IMR-90 (cell line): Measurements from ENCODE around the gene PNO1. TPM values are rescaled to one million over a fixed set of nuclear protein-coding genes. Genes with fewer than 3 reads are reported as not detected.

Experiments used
- ATAC-seq: fragments of 200-7000 bp; cut with Tn5 transposase; 2 replicates; pipeline ENCODE4 v1.9.1; 2020; ENCODE audit warnings: low read depth, mild to moderate bottlenecking, moderate library complexity
- BruUV-seq: library from RNA; stranded (reverse); fragments of 400-500 nt; replicated peaks from 2 replicates; lab custom pipeline; 2021; lab: Mats Ljungman, UMichigan
- CTCF ChIA-PET: fragments of 300-600 bp; formaldehyde crosslinking; extraction: SDS; loops from one replicate; lab custom pipeline; 2021; ENCODE audit warnings: antibody characterized with exemption; lab: Yijun Ruan, JAX
- POLR2A ChIA-PET: fragments of 300-600 bp; sonication (Branson Sonifier 250); formaldehyde crosslinking; loops from one replicate; lab custom pipeline; 2022; ENCODE audit warnings: antibody characterized with exemption; ENCODE audit not compliant: unreplicated experiment; lab: Charles Lee
- DNase-seq: peaks from one replicate; pipeline ENCODE4 v3.0.0; 2013
- H2AFZ ChIP-seq: replicated peaks from 2 replicates; pipeline ENCODE3; 2013; ENCODE audit warnings: low read length, mild to moderate bottlenecking; ENCODE audit not compliant: poor library complexity
- H2AK5ac ChIP-seq: 2 replicates; pipeline ENCODE4 v1.6.1; 2013; ENCODE audit warnings: low read depth, low read length, inconsistent platforms
- H2AK9ac ChIP-seq: replicated peaks from 2 replicates; pipeline ENCODE3; 2013; ENCODE audit warnings: mild to moderate bottlenecking, low read depth, low read length, moderate library complexity; ENCODE audit not compliant: poor library complexity
- H2BK120ac ChIP-seq: 2 replicates; pipeline ENCODE4 v1.6.1; 2013; ENCODE audit warnings: low read depth, low read length, inconsistent platforms
- H2BK15ac ChIP-seq: 3 replicates; pipeline ENCODE4 v1.6.1; 2013; ENCODE audit warnings: low read depth, low read length, inconsistent platforms
- H2BK20ac ChIP-seq: 2 replicates; pipeline ENCODE4 v1.6.1; 2013; ENCODE audit warnings: low read depth, mild to moderate bottlenecking, inconsistent platforms, low read length, moderate library complexity
- H2BK5ac ChIP-seq: 2 replicates; pipeline ENCODE4 v1.6.1; 2013; ENCODE audit warnings: mild to moderate bottlenecking, low read depth, low read length, inconsistent platforms; ENCODE audit not compliant: poor library complexity, severe bottlenecking
- H3K14ac ChIP-seq: replicated peaks from 2 replicates; pipeline ENCODE4 v1.6.1; 2013; ENCODE audit warnings: low read depth, low read length, inconsistent platforms
- H3K18ac ChIP-seq: 2 replicates; pipeline ENCODE4 v1.6.1; 2013; ENCODE audit warnings: low read depth, low read length, control low read depth
- H3K23ac ChIP-seq: 2 replicates; pipeline ENCODE4 v1.6.1; 2013; ENCODE audit warnings: low read depth, low read length, inconsistent platforms
- H3K27ac ChIP-seq: 2 replicates; pipeline ENCODE4 v1.5.1; 2013; ENCODE audit warnings: mild to moderate bottlenecking, control low read depth, low read length; ENCODE audit not compliant: insufficient read depth
- H3K27me3 ChIP-seq: 2 replicates; pipeline ENCODE4 v1.6.1; 2013; ENCODE audit warnings: low read length; ENCODE audit not compliant: control insufficient read depth, insufficient read depth
- H3K36me3 ChIP-seq: 2 replicates; pipeline ENCODE4 v1.6.1; 2013; ENCODE audit warnings: low read length, mixed read lengths; ENCODE audit not compliant: control insufficient read depth, insufficient read depth
- H3K4ac ChIP-seq: 2 replicates; pipeline ENCODE4 v1.6.1; 2013; ENCODE audit warnings: low read depth, low read length, inconsistent platforms
- H3K4me1 ChIP-seq: 2 replicates; pipeline ENCODE4 v1.6.1; 2013; ENCODE audit warnings: low read length, mixed read lengths; ENCODE audit not compliant: control insufficient read depth, insufficient read depth
- H3K4me2 ChIP-seq: 2 replicates; pipeline ENCODE4 v1.6.1; 2013; ENCODE audit warnings: low read depth, mild to moderate bottlenecking, control low read depth, low read length, moderate library complexity
- H3K4me3 ChIP-seq: 2 replicates; pipeline ENCODE4 v1.5.1; 2013; ENCODE audit warnings: low read depth, mild to moderate bottlenecking, control low read depth, low read length, moderate library complexity; ENCODE audit not compliant: insufficient read depth
- H3K56ac ChIP-seq: 2 replicates; pipeline ENCODE4 v1.6.1; 2013; ENCODE audit warnings: low read length, inconsistent platforms; ENCODE audit not compliant: insufficient read depth; ENCODE audit errors: extremely low read depth
- H3K79me1 ChIP-seq, 2 experiments: 2 replicates each; pipeline ENCODE4 v1.6.1; 2013; ENCODE audit warnings: low read length in 2 of 2, inconsistent platforms in 1 of 2, low read depth in 1 of 2
- H3K9ac ChIP-seq: 2 replicates; pipeline ENCODE4 v1.6.1; 2013; ENCODE audit warnings: low read depth, low read length, control low read depth
- H3K9me1 ChIP-seq: 2 replicates; pipeline ENCODE4 v1.6.1; 2013; ENCODE audit warnings: low read length, inconsistent platforms; ENCODE audit not compliant: insufficient read depth
- H3K9me3 ChIP-seq: 2 replicates; pipeline ENCODE4 v1.6.1; 2013; ENCODE audit warnings: low read length; ENCODE audit not compliant: control insufficient read depth, insufficient read depth
- H4K20me1 ChIP-seq: 2 replicates; pipeline ENCODE4 v1.6.1; 2013; ENCODE audit warnings: low read length, inconsistent platforms; ENCODE audit not compliant: insufficient read depth
- H4K5ac ChIP-seq: 2 replicates; pipeline ENCODE4 v1.6.1; 2013; ENCODE audit warnings: mild to moderate bottlenecking, low read depth, low read length, control low read depth
- H4K8ac ChIP-seq, 2 experiments: 2 replicates each; pipeline ENCODE4 v1.6.1; 2013; ENCODE audit warnings: low read depth in 2 of 2, low read length in 2 of 2, control low read depth in 1 of 2, inconsistent platforms in 1 of 2
- H4K91ac ChIP-seq: 2 replicates; pipeline ENCODE4 v1.6.1; 2013; ENCODE audit warnings: low read depth, low read length, inconsistent platforms; ENCODE audit not compliant: insufficient read depth
- BHLHE40 ChIP-seq: fragments of 150-350 bp; IDR thresholded peaks from 2 replicates; pipeline ENCODE4 v1.6.1; 2016; ENCODE audit warnings: mild to moderate bottlenecking, low read depth, low read length
- CEBPB ChIP-seq: IDR thresholded peaks from 2 replicates; pipeline ENCODE4 v1.6.1; 2012; ENCODE audit warnings: low read depth, low read length, improper control_type of control experiment
- CHD1 ChIP-seq: IDR thresholded peaks from 2 replicates; pipeline ENCODE4 v1.6.1; 2012; ENCODE audit warnings: low read depth, low read length, improper control_type of control experiment
- MAZ ChIP-seq: IDR thresholded peaks from 2 replicates; pipeline ENCODE4 v1.6.1; 2012; ENCODE audit warnings: low read depth, mild to moderate bottlenecking, low read length, improper control_type of control experiment, moderate library complexity, borderline replicate concordance
- MXI1 ChIP-seq: IDR thresholded peaks from 2 replicates; pipeline ENCODE4 v1.6.1; 2012; ENCODE audit warnings: low read depth, mild to moderate bottlenecking, low read length, moderate library complexity, borderline replicate concordance
- NFE2L2 ChIP-seq: fragments of 150-350 bp; IDR thresholded peaks from 2 replicates; pipeline ENCODE4 v1.6.1; 2016; ENCODE audit warnings: low read depth, mild to moderate bottlenecking, low read length
- RAD21 ChIP-seq: IDR thresholded peaks from 2 replicates; pipeline ENCODE4 v1.6.1; 2012; ENCODE audit warnings: low read length, improper control_type of control experiment
- RCOR1 ChIP-seq: IDR thresholded peaks from 2 replicates; pipeline ENCODE4 v1.6.1; 2012; ENCODE audit warnings: mild to moderate bottlenecking, low read length, improper control_type of control experiment; ENCODE audit not compliant: insufficient replicate concordance
- SMC3 ChIP-seq: fragments of 150-350 bp; IDR thresholded peaks from 2 replicates; pipeline ENCODE4 v1.6.1; 2016; ENCODE audit warnings: low read depth, mild to moderate bottlenecking, antibody characterized with exemption, low read length, moderate library complexity
- WGBS, 2 experiments: methylation state at CpG; one replicate each; pipeline versions ENCODE4 v1.1.5 to v1.1.7; 2013; ENCODE audit warnings: missing lambda C conversion rate in 2 of 2; ENCODE audit not compliant: insufficient read length in 1 of 2; ENCODE audit errors: extremely low coverage in 2 of 2; 5-methylcytosine and 5-hydroxymethylcytosine counted together
- dilution Hi-C: fragments of 300-500 bp; cut with HindIII; formaldehyde crosslinking; loops from one replicate; pipeline ENCODE4 v1.14.3; 2018; ENCODE audit warnings: low sequenced_read_pairs; ENCODE audit not compliant: unreplicated experiment
- in situ Hi-C: fragments of 300-500 bp; cut with MboI; formaldehyde crosslinking; loops from 3 replicates; pipeline ENCODE4 v1.14.3; 2019; ENCODE audit warnings: low sequenced_read_pairs, inconsistent platforms, mixed read lengths
- intact Hi-C: fragments of 100-400 bp; cut with micrococcal nuclease; formaldehyde crosslinking; loops from 2 replicates; pipeline ENCODE4 v1.10.0; 2022
- polyA plus RNA-seq, 3 experiments: library from polyadenylated mRNA; depleted of rRNA; stranded (reverse); fragments of >200 nt; gene quantifications; 2 replicates each; pipeline ENCODE4 v1.2.3, GENCODE V29; 2012; ENCODE audit warnings: low replicate concordance in 1 of 3
- total RNA-seq: library from RNA; depleted of rRNA; stranded (reverse); fragments of >200 nt; gene quantifications from 2 replicates; pipeline ENCODE4 v1.2.3, GENCODE V29; 2012
- TF ChIP-seq, protein P1 (sequence below): fragments of 150-350 bp; IDR thresholded peaks from 2 replicates; pipeline ENCODE4 v1.6.1; 2016; ENCODE audit warnings: low read depth, mild to moderate bottlenecking, low read length, moderate library complexity, borderline replicate concordance
- TF ChIP-seq, protein P2 (sequence below): conservative IDR thresholded peaks from 2 replicates; pipeline ENCODE4 v1.5.1; 2012; ENCODE audit warnings: mild to moderate bottlenecking, low read depth, low read length, improper control_type of control experiment
- TF ChIP-seq, protein P3 (sequence below): fragments of 150-350 bp; IDR thresholded peaks from 2 replicates; pipeline ENCODE4 v1.6.1; 2017; ENCODE audit warnings: mild to moderate bottlenecking, antibody characterized with exemption, low read length, low read depth

PNO1 gene
- total and polyA plus RNA-seq, 2 of the 4 experiments (the other 2 are of a cell fraction): 12.8 to 14.7 TPM

DNA sequence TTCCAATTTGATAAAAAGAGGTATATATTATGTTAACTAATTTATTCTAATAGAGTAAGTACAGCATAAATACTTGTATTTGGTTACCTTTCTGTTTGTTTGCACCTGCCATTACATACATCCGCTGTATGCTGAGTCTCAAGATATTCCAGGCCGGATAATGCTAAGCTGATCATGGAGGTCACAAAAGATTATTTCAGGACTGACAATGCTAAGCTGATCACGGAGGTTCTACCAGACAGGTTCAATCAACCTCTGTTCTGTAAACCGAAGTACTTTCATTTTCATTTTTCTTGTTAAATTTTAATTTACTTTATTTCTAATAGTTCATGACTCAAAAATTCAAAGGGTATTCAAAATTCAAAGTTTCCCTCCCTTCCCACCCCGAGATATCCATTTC, 31.1 kb downstream of the PNO1 start:
- Histone ChIP-seq H3K56ac (no peak overlapping the region), H3K4me3 (no peak overlapping the region), H2BK20ac (no peak overlapping the region), H4K5ac (no peak overlapping the region), H3K36me3 (peaks cover 6% of the 10 kb centered on the region; the same call in 1 of the 2 replicates), H3K9me3 (no peaks in the 10 kb centered on the region), H3K9me1 (peaks cover 8% of the 10 kb centered on the region), H3K4ac (no peak overlapping the region), H2BK15ac (no peak overlapping the region), H4K8ac (no peak overlapping the region), H3K18ac (no peak overlapping the region), H3K23ac (no peak overlapping the region), H3K27ac (no peak overlapping the region), H3K9ac (no peak overlapping the region), H2AFZ (no peak overlapping the region), H4K20me1 (peaks cover 36% of the 10 kb centered on the region; the same call in 1 of the 2 replicates), H3K79me1 (peaks cover 14 to 58% of the 10 kb centered on the region in 2 experiments), H3K4me2 (peak overlapping the region; percentile 36; the same call in 1 of the 2 replicates), H2BK5ac (no peak overlapping the region), H2AK5ac (no peak overlapping the region), H4K91ac (no peak overlapping the region), H3K14ac (no peak overlapping the region), H2AK9ac (no peak overlapping the region), H3K4me1 (peaks cover 5% of the 10 kb centered on the region), H2BK120ac (no peak overlapping the region), H3K27me3 (no peaks in the 10 kb centered on the region)
- ChIA-PET CTCF (no interaction called here), POLR2A (interaction anchor here (0.7 kb wide), 1 partner anchor 539 kb away, joined by 4 read pairs; no protein-coding TSS in a partner anchor)
- TF ChIP-seq MAZ (no peak), NFE2L2 (no peak), BHLHE40 (no peak), MXI1 (no peak), RCOR1 (no peak), CEBPB (no peak), CHD1 (no peak), RAD21 (no peak), SMC3 (no peak)
- TF ChIP-seq, protein P1, sequence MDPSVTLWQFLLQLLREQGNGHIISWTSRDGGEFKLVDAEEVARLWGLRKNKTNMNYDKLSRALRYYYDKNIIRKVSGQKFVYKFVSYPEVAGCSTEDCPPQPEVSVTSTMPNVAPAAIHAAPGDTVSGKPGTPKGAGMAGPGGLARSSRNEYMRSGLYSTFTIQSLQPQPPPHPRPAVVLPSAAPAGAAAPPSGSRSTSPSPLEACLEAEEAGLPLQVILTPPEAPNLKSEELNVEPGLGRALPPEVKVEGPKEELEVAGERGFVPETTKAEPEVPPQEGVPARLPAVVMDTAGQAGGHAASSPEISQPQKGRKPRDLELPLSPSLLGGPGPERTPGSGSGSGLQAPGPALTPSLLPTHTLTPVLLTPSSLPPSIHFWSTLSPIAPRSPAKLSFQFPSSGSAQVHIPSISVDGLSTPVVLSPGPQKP: no peak
- TF ChIP-seq, protein P2, sequence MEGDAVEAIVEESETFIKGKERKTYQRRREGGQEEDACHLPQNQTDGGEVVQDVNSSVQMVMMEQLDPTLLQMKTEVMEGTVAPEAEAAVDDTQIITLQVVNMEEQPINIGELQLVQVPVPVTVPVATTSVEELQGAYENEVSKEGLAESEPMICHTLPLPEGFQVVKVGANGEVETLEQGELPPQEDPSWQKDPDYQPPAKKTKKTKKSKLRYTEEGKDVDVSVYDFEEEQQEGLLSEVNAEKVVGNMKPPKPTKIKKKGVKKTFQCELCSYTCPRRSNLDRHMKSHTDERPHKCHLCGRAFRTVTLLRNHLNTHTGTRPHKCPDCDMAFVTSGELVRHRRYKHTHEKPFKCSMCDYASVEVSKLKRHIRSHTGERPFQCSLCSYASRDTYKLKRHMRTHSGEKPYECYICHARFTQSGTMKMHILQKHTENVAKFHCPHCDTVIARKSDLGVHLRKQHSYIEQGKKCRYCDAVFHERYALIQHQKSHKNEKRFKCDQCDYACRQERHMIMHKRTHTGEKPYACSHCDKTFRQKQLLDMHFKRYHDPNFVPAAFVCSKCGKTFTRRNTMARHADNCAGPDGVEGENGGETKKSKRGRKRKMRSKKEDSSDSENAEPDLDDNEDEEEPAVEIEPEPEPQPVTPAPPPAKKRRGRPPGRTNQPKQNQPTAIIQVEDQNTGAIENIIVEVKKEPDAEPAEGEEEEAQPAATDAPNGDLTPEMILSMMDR: no peak
- TF ChIP-seq, protein P3, sequence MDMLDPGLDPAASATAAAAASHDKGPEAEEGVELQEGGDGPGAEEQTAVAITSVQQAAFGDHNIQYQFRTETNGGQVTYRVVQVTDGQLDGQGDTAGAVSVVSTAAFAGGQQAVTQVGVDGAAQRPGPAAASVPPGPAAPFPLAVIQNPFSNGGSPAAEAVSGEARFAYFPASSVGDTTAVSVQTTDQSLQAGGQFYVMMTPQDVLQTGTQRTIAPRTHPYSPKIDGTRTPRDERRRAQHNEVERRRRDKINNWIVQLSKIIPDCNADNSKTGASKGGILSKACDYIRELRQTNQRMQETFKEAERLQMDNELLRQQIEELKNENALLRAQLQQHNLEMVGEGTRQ: no peak
- no peak for ATAC-seq
- in situ Hi-C loops: no loop called here
- intact Hi-C loops: no loop called here
- dilution Hi-C loops: no loop called here
- DNase-seq: no peak
- no CpG with 5 or more reads among the region's 5 CpGs for WGBS, 2 experiments
- no TSS peak for BruUV-seq
